Limb (tissue), 2 donors: ENCODE results near the gene AUTS2.
"Not testable (repeated sequence)": the region's sequence is repeated elsewhere in the genome, so short reads cannot be mapped to it uniquely, and the experiment has no call there.

Source experiments
- DNase-seq, 2 donors: peaks; one replicate each; pipeline ENCODE4 v3.0.0-alpha.2; 2016; ENCODE audit errors: extremely low spot score in 2 of 2

The AUTS2 gene

GRCh38 chr7:70589590-70589989 lies 991.3 kb downstream of the AUTS2 start:
- no peak for DNase-seq

GRCh38 chr7:70590126-70590854 lies 992.0 kb downstream of the AUTS2 start:
- no peak for DNase-seq

GRCh38 chr7:70591643-70592042 lies 993.4 kb downstream of the AUTS2 start:
- no peak for DNase-seq

GRCh38 chr7:70592171-70592570 lies 993.9 kb downstream of the AUTS2 start:
- no peak for DNase-seq

- DNase-seq, result no peak
Observed at GRCh38 chr7:70594170-70594569, 995.9 kb downstream of the AUTS2 start.

- DNase-seq, result not testable (repeated sequence)
Observed at GRCh38 chr7:70594885-70595284, 996.6 kb downstream of the AUTS2 start.

- DNase-seq, result no peak
Observed at GRCh38 chr7:70595370-70595754, 997.1 kb downstream of the AUTS2 start.

GRCh38 chr7:70595755-70596597 lies 997.7 kb downstream of the AUTS2 start:
- peak in 1 of 2 donors; percentile 70 for DNase-seq

GRCh38 chr7:70596598-70596913 lies 998.3 kb downstream of the AUTS2 start:
- no peak for DNase-seq

GRCh38 chr7:70597066-70597465 lies 998.8 kb downstream of the AUTS2 start:
- DNase-seq, result no peak

- no peak for DNase-seq
Observed at GRCh38 chr7:70598976-70599375, 1000.7 kb downstream of the AUTS2 start.

- no peak for DNase-seq
Observed at GRCh38 chr7:70599446-70600190, 1001.3 kb downstream of the AUTS2 start.

GRCh38 chr7:70600993-70601392 lies 1002.7 kb downstream of the AUTS2 start:
- no peak for DNase-seq

GRCh38 chr7:70602117-70602516 lies 1003.8 kb downstream of the AUTS2 start:
- no peak for DNase-seq

- no peak for DNase-seq
Observed at GRCh38 chr7:70607281-70607680, 1009.0 kb downstream of the AUTS2 start.

GRCh38 chr7:70607759-70608158 lies 1009.5 kb downstream of the AUTS2 start:
- no peak for DNase-seq

GRCh38 chr7:70608229-70608628 lies 1010.0 kb downstream of the AUTS2 start:
- DNase-seq, result no peak

- peak in 1 of 2 donors; percentile 24 for DNase-seq
Observed at GRCh38 chr7:70612811-70613210, 1014.5 kb downstream of the AUTS2 start.

- peak; percentile 64 to 72 for DNase-seq
Observed at GRCh38 chr7:70614237-70615045, 1016.2 kb downstream of the AUTS2 start.

GRCh38 chr7:70615066-70615606 lies 1016.9 kb downstream of the AUTS2 start:
- DNase-seq, result no peak

GRCh38 chr7:70616211-70616610 lies 1017.9 kb downstream of the AUTS2 start:
- DNase-seq, result no peak
